T-cell (primary cell): ENCODE results near the gene MIS18BP1. TPM values are rescaled to one million over a fixed set of nuclear protein-coding genes. Genes with fewer than 3 reads are reported as not detected.

Experiments
- ATAC-seq, 4 experiments: fragments of 200-7000 bp in 3 of 4; fragments of 150-1000 bp in 1 of 4; cut with Tn5 transposase; replicated peaks in 1 of 4; 1 replicate in 3 of 4; 2 replicates in 1 of 4; pipeline ENCODE4 v1.10.0; 2021; ENCODE audit warnings: moderate library complexity in 3 of 4, mild to moderate bottlenecking in 2 of 4, moderate number of reproducible peaks in 1 of 4
- CTCF ChIA-PET, 2 donors: fragments of 300-600 bp; sonication (Branson Sonifier 250); formaldehyde crosslinking; loops; one replicate each; lab custom pipeline; 2022; ENCODE audit warnings: antibody characterized with exemption in 2 of 2; lab: Charles Lee
- POLR2A ChIA-PET, 2 donors: fragments of 300-600 bp; sonication (Branson Sonifier 250); formaldehyde crosslinking; loops; one replicate each; lab custom pipeline; 2022; ENCODE audit warnings: antibody characterized with exemption in 2 of 2; lab: Charles Lee
- DNase-seq, 35 experiments: peaks; one replicate each; pipeline versions ENCODE4 v3.0.0 to v3.0.0-alpha.2; 2013 to 2023
- H3K27ac ChIP-seq: one replicate; pipeline ENCODE4 v1.5.1; 2013; ENCODE audit warnings: low read length
- H3K27me3 ChIP-seq, 2 experiments: replicated peaks in 1 of 2; 1 replicate in 1 of 2; 2 replicates in 1 of 2; pipeline versions ENCODE4 v1.6.1 to v1.7.0; 2013; ENCODE audit warnings: low read length in 1 of 2, mixed read lengths in 1 of 2; ENCODE audit not compliant: control insufficient read depth in 2 of 2, insufficient read depth in 2 of 2; ENCODE audit errors: extremely low read depth in 1 of 2
- H3K36me3 ChIP-seq, 2 donors: 1 replicate in 1 of 2; 2 replicates in 1 of 2; pipeline versions ENCODE4 v1.6.1 to v1.7.0; 2013; ENCODE audit warnings: low read length in 1 of 2; ENCODE audit not compliant: control insufficient read depth in 2 of 2, insufficient read depth in 1 of 2; ENCODE audit errors: extremely low read depth in 1 of 2
- H3K4me1 ChIP-seq, 2 experiments: 1 replicate in 1 of 2; 2 replicates in 1 of 2; pipeline versions ENCODE4 v1.6.1 to v1.7.0; 2013; ENCODE audit warnings: low read length in 2 of 2, mixed read lengths in 1 of 2; ENCODE audit not compliant: insufficient read depth in 2 of 2, control insufficient read depth in 1 of 2; ENCODE audit errors: extremely low read depth in 1 of 2
- H3K4me3 ChIP-seq, 2 donors: 1 replicate in 1 of 2; 2 replicates in 1 of 2; pipeline versions ENCODE4 v1.5.1 to v1.7.0; 2013; ENCODE audit warnings: mild to moderate bottlenecking in 2 of 2, low read length in 1 of 2, moderate library complexity in 1 of 2; ENCODE audit not compliant: control insufficient read depth in 1 of 2; ENCODE audit errors: extremely low read depth in 1 of 2
- H3K9me3 ChIP-seq: 2 replicates; pipeline ENCODE4 v1.7.0; 2013
- H3K27ac Mint-ChIP-seq, 2 donors: one replicate each; pipeline ENCODE4 v1.8.0; 2020 to 2021; ENCODE audit warnings: mild to moderate bottlenecking in 2 of 2, mixed read lengths in 2 of 2
- H3K27me3 Mint-ChIP-seq, 2 donors: one replicate each; pipeline ENCODE4 v1.8.0; 2021 to 2022; ENCODE audit warnings: mixed read lengths in 2 of 2
- H3K36me3 Mint-ChIP-seq: one replicate; pipeline ENCODE4 v1.8.0; 2021; ENCODE audit warnings: mixed read lengths
- H3K4me1 Mint-ChIP-seq, 3 donors: one replicate each; pipeline ENCODE4 v1.8.0; 2020 to 2022; ENCODE audit warnings: mixed read lengths in 3 of 3, mild to moderate bottlenecking in 1 of 3
- H3K4me3 Mint-ChIP-seq, 3 donors: one replicate each; pipeline ENCODE4 v1.8.0; 2020 to 2022; ENCODE audit warnings: mild to moderate bottlenecking in 3 of 3, mixed read lengths in 3 of 3, moderate library complexity in 3 of 3
- H3K9me3 Mint-ChIP-seq, 3 donors: one replicate each; pipeline ENCODE4 v1.8.0; 2020 to 2022; ENCODE audit warnings: mixed read lengths in 3 of 3
- WGBS: methylation state at CpG from one replicate; pipeline ENCODE4 v1.1.5; 2013; ENCODE audit warnings: missing lambda C conversion rate; ENCODE audit not compliant: insufficient coverage; 5-methylcytosine and 5-hydroxymethylcytosine counted together
- total RNA-seq, 35 experiments: library from RNA in 6 of 35; stranded (reverse) in 6 of 35; fragments of 120-200 nt in 1 of 35; gene quantifications; one replicate each; pipeline versions ENCODE4 v1.2.1 to v1.2.4 and lab custom pipeline; 2013 to 2026

Gene MIS18BP1
- total RNA-seq, 5 donors from 2014 or later (not counting 1 experiment from before 2014, with no cell fraction given): 20.8 to 34.0 (median 27.6) TPM

- no peak for ATAC-seq
- Mint-ChIP-seq H3K27me3 (no peaks in the 10 kb centered on the region), H3K4me1 (peaks cover 0 to 5% (median under 1%) of the 10 kb centered on the region in 3 donors), H3K9me3 (peaks cover 7 to 42% (median 25%) of the 10 kb centered on the region in 3 donors), H3K27ac (no peak overlapping the region), H3K4me3 (no peak overlapping the region), H3K36me3 (peaks cover 3% of the 10 kb centered on the region)
- no peaks in the 10 kb centered on the region for H3K36me3 ChIP-seq
- ChIA-PET CTCF (interaction anchor here (1.0 to 3.0 kb wide), 3 partner anchors 9 to 15 kb away, joined by 4 to 19 read pairs (median 4); no protein-coding TSS in a partner anchor), POLR2A (interaction anchor here in 1 of 2 donors (0.6 kb wide), 1 partner anchor 8 kb away, joined by 8 read pairs; no protein-coding TSS in a partner anchor)
- H3K27ac ChIP-seq: no peak overlapping the region
- peaks cover 0 to 4% of the 10 kb centered on the region in 2 experiments for H3K4me1 ChIP-seq
- H3K9me3 ChIP-seq: no peaks in the 10 kb centered on the region
- no CpG with 5 or more reads among the region's 3 CpGs for WGBS
- DNase-seq: no peak
- no peak overlapping the region for H3K4me3 ChIP-seq
- no peaks in the 10 kb centered on the region for H3K27me3 ChIP-seq
Observed at GRCh38 chr14:45258805-45259204, 5.8 kb upstream of the MIS18BP1 start.

- Mint-ChIP-seq H3K4me1 (peaks cover 0 to 9% (median 5%) of the 10 kb centered on the region in 3 donors), H3K9me3 (peaks cover 7 to 42% (median 25%) of the 10 kb centered on the region in 3 donors), H3K27ac (no peak overlapping the region), H3K4me3 (no peak overlapping the region), H3K27me3 (no peaks in the 10 kb centered on the region), H3K36me3 (peaks cover 3% of the 10 kb centered on the region)
- no peak overlapping the region for H3K4me3 ChIP-seq
- POLR2A ChIA-PET: interaction anchor here in 1 of 2 donors (0.7 kb wide), 1 partner anchor 363 kb away, joined by 11 read pairs; no protein-coding TSS in a partner anchor
- DNase-seq: no peak
- no peak for ATAC-seq
- H3K4me1 ChIP-seq: peaks cover 0 to 10% of the 10 kb centered on the region in 2 experiments
- no peaks in the 10 kb centered on the region for H3K9me3 ChIP-seq
- H3K27ac ChIP-seq: no peak overlapping the region
- no peaks in the 10 kb centered on the region for H3K27me3 ChIP-seq
- WGBS: no CpG with 5 or more reads among the region's 1 CpG
- CTCF ChIA-PET: interaction anchor here (1.6 to 3.0 kb wide), 3 partner anchors 10 to 13 kb away, joined by 4 to 19 read pairs (median 17); no protein-coding TSS in a partner anchor
- H3K36me3 ChIP-seq: no peaks in the 10 kb centered on the region
Observed at GRCh38 chr14:45258073-45258472, 5.1 kb upstream of the MIS18BP1 start.

GRCh38 chr14:45254771-45255170, 1.8 kb upstream of the MIS18BP1 start:
- DNase-seq (no peak), ATAC-seq (no peak)
- WGBS: no CpG with 5 or more reads among the region's 4 CpGs
- no peak overlapping the region for H3K27ac Mint-ChIP-seq
- peaks cover 7 to 28% (median 25%) of the 10 kb centered on the region in 3 donors for H3K9me3 Mint-ChIP-seq
- Histone ChIP-seq H3K36me3 (no peaks in the 10 kb centered on the region), H3K9me3 (no peaks in the 10 kb centered on the region), H3K4me3 (no peak overlapping the region), H3K27ac (no peak overlapping the region), H3K27me3 (no peaks in the 10 kb centered on the region), H3K4me1 (peaks cover 18 to 19% of the 10 kb centered on the region in 2 experiments)
- POLR2A ChIA-PET: interaction anchor here in 1 of 2 donors (0.5 to 0.6 kb wide), 2 partner anchors 31 to 188 kb away, joined by 3 read pairs; no protein-coding TSS in a partner anchor
- H3K27me3 Mint-ChIP-seq: no peaks in the 10 kb centered on the region
- H3K36me3 Mint-ChIP-seq: no peaks in the 10 kb centered on the region
- peaks cover 20 to 31% (median 24%) of the 10 kb centered on the region in 3 donors for H3K4me1 Mint-ChIP-seq
- peak overlapping the region in 1 of 3 donors; percentile 19 for H3K4me3 Mint-ChIP-seq
- CTCF ChIA-PET: no interaction called here

GRCh38 chr14:45253754-45254310, 830 bp upstream of the MIS18BP1 start:
- peak overlapping the region; percentile 83 to 84 for H3K4me3 ChIP-seq
- Mint-ChIP-seq H3K4me3 (peak overlapping the region; percentile 89 to 93 (median 91)), H3K4me1 (peaks cover 20 to 33% (median 24%) of the 10 kb centered on the region in 3 donors), H3K27ac (peak overlapping the region; percentile 93 to 95), H3K9me3 (peaks cover 7 to 18% (median 17%) of the 10 kb centered on the region in 3 donors), H3K27me3 (no peaks in the 10 kb centered on the region), H3K36me3 (no peaks in the 10 kb centered on the region)
- H3K36me3 ChIP-seq: no peaks in the 10 kb centered on the region
- WGBS: 60% methylated on average over 16 of the region's 23 CpGs
- ChIA-PET CTCF (interaction anchor here (0.5 to 2.1 kb wide), 14 partner anchors 9 to 357 kb away, joined by 3 to 9 read pairs (median 4); partner anchors contain the start of genes FANCM (in 1 of the 2), FKBP3 (in 1 of the 2), KLHL28 (in 1 of the 2) and TOGARAM1 (in 1 of the 2)), POLR2A (interaction anchor here in 1 of 2 donors (0.6 to 1.2 kb wide), 2 partner anchors 187 to 292 kb away, joined by 3 to 5 read pairs; partner anchors contain the start of genes KLHL28 and TOGARAM1)
- peak overlapping the region; percentile 85 for H3K27ac ChIP-seq
- DNase-seq (peak in 3 of 35 experiments; percentile 1 to 16 (median 12)), ATAC-seq (no peak)
- no peaks in the 10 kb centered on the region for H3K27me3 ChIP-seq
- H3K9me3 ChIP-seq: no peaks in the 10 kb centered on the region
- peaks cover 21 to 23% of the 10 kb centered on the region in 2 experiments for H3K4me1 ChIP-seq

GRCh38 chr14:45252366-45253069, 484 bp downstream of the MIS18BP1 start:
- no peaks in the 10 kb centered on the region for H3K36me3 Mint-ChIP-seq
- H3K9me3 ChIP-seq: no peaks in the 10 kb centered on the region
- H3K4me3 Mint-ChIP-seq: peak overlapping the region; percentile 89 to 93 (median 91)
- POLR2A ChIA-PET: interaction anchor here (0.7 to 1.1 kb wide), 3 partner anchors 11 to 356 kb away, joined by 4 to 6 read pairs (median 4); partner anchors contain the start of gene FANCM (in 1 of the 2)
- H3K27me3 ChIP-seq: no peaks in the 10 kb centered on the region
- peaks cover 21 to 23% of the 10 kb centered on the region in 2 experiments for H3K4me1 ChIP-seq
- CTCF ChIA-PET: interaction anchor here (0.8 to 2.1 kb wide), 14 partner anchors 10 to 355 kb away, joined by 3 to 9 read pairs (median 4); partner anchors contain the start of genes FANCM (in 1 of the 2) and FKBP3 (in 1 of the 2)
- H3K27ac ChIP-seq: peak overlapping the region; percentile 85
- peak in 3 of 35 experiments; percentile 3 to 29 (median 9) for DNase-seq
- peaks cover 3 to 7% (median 5%) of the 10 kb centered on the region in 3 donors for H3K9me3 Mint-ChIP-seq
- no peaks in the 10 kb centered on the region for H3K36me3 ChIP-seq
- H3K4me3 ChIP-seq: peak overlapping the region; percentile 83 to 84
- peak overlapping the region; percentile 93 to 95 for H3K27ac Mint-ChIP-seq
- WGBS: 0% methylated on average over 9 of the region's 26 CpGs
- ATAC-seq: no peak
- peaks cover 20 to 34% (median 24%) of the 10 kb centered on the region in 3 donors for H3K4me1 Mint-ChIP-seq
- H3K27me3 Mint-ChIP-seq: no peaks in the 10 kb centered on the region
